Astrocyte (in vitro differentiated cells and primary cell): ENCODE measurements around the gene MEGF11. TPM values are rescaled to one million over a fixed set of nuclear protein-coding genes. Genes with fewer than 3 reads are reported as not detected.

Experiments used
- DNase-seq: peaks from one replicate; pipeline ENCODE4 v3.0.0-alpha.2; 2010; ENCODE audit warnings: low read depth
- FAIRE-seq: peaks from 2 replicates; lab custom pipeline; 2011; peaks lifted over from hg19 to GRCh38; lab: Jason Lieb, UNC
- H2AFZ ChIP-seq: 2 replicates; pipeline ENCODE4 v1.6.0; 2012; ENCODE audit warnings: low read depth, low read length, inconsistent platforms
- H3K27ac ChIP-seq: 2 replicates; pipeline ENCODE4 v1.5.1; 2011; ENCODE audit warnings: low read depth, low read length, inconsistent platforms
- H3K27me3 ChIP-seq: 2 replicates; pipeline ENCODE4 v1.6.0; 2011; ENCODE audit warnings: low read length, inconsistent platforms; ENCODE audit not compliant: insufficient read depth
- H3K36me3 ChIP-seq: 2 replicates; pipeline ENCODE4 v1.5.1; 2011; ENCODE audit warnings: low read length, inconsistent platforms; ENCODE audit not compliant: insufficient read depth
- H3K4me1 ChIP-seq: 2 replicates; pipeline ENCODE4 v1.5.1; 2011; ENCODE audit warnings: low read length, inconsistent platforms; ENCODE audit not compliant: insufficient read depth
- H3K4me2 ChIP-seq: 2 replicates; pipeline ENCODE4 v1.6.0; 2012; ENCODE audit warnings: low read length, inconsistent platforms
- H3K4me3 ChIP-seq: 2 replicates; pipeline ENCODE4 v1.5.1; 2011; ENCODE audit warnings: low read depth, mild to moderate bottlenecking, low read length, inconsistent platforms; ENCODE audit not compliant: insufficient read depth
- H3K79me2 ChIP-seq: 2 replicates; pipeline ENCODE4 v1.6.0; 2012; ENCODE audit warnings: mild to moderate bottlenecking, low read length, inconsistent platforms; ENCODE audit not compliant: insufficient read depth
- H3K9ac ChIP-seq: 2 replicates; pipeline ENCODE4 v1.6.0; 2012; ENCODE audit warnings: mild to moderate bottlenecking, low read length, inconsistent platforms
- H3K9me3 ChIP-seq: 2 replicates; pipeline ENCODE4 v1.5.1; 2012; ENCODE audit warnings: low read depth, mild to moderate bottlenecking, low read length, inconsistent platforms; ENCODE audit not compliant: insufficient read depth
- H4K20me1 ChIP-seq: 2 replicates; pipeline ENCODE4 v1.6.0; 2012; ENCODE audit warnings: low read length, inconsistent platforms; ENCODE audit not compliant: insufficient read depth
- H3K27ac Mint-ChIP-seq: one replicate; pipeline ENCODE4 v1.8.0; 2021; ENCODE audit warnings: mild to moderate bottlenecking, mixed read lengths; ENCODE audit not compliant: unreplicated experiment
- H3K27me3 Mint-ChIP-seq: one replicate; pipeline ENCODE4 v1.8.0; 2021; ENCODE audit warnings: low read depth, mixed read lengths; ENCODE audit not compliant: unreplicated experiment
- H3K36me3 Mint-ChIP-seq: one replicate; pipeline ENCODE4 v1.8.0; 2021; ENCODE audit warnings: low read depth, mixed read lengths; ENCODE audit not compliant: unreplicated experiment
- H3K4me1 Mint-ChIP-seq: one replicate; pipeline ENCODE4 v1.8.0; 2021; ENCODE audit warnings: low read depth, mixed read lengths; ENCODE audit not compliant: unreplicated experiment
- H3K4me3 Mint-ChIP-seq: one replicate; pipeline ENCODE4 v1.8.0; 2021; ENCODE audit warnings: mild to moderate bottlenecking, moderate library complexity, mixed read lengths; ENCODE audit not compliant: unreplicated experiment
- H3K9me3 Mint-ChIP-seq: one replicate; pipeline ENCODE4 v1.8.0; 2021; ENCODE audit warnings: mild to moderate bottlenecking, mixed read lengths; ENCODE audit not compliant: unreplicated experiment
- CTCF ChIP-seq: IDR thresholded peaks from 2 replicates; pipeline ENCODE4 v1.5.1; 2011; ENCODE audit warnings: low read depth, mild to moderate bottlenecking, inconsistent platforms, low read length, moderate library complexity; ENCODE audit not compliant: insufficient read depth
- EZH2 ChIP-seq: IDR thresholded peaks from 2 replicates; pipeline ENCODE4 v1.6.1; 2012; ENCODE audit warnings: mild to moderate bottlenecking, low read length, inconsistent platforms; ENCODE audit not compliant: insufficient read depth
- microRNA-seq: library from miRNA; unstranded; fragments of <30 nt; microRNA quantifications from one replicate; pipeline ENCODE4 v1.2.0, GENCODE V29; 2020
- total RNA-seq: library from RNA; stranded (reverse); gene quantifications from 2 replicates; pipeline ENCODE4 v1.2.1, GENCODE V29; 2021

The MEGF11 gene
- total RNA-seq, 1 donor from 2014 or later, result 0.16 TPM

- Histone ChIP-seq H3K4me3 (no peak overlapping the region), H3K27ac (no peak overlapping the region), H3K9me3 (no peaks in the 10 kb centered on the region), H3K36me3 (no peaks in the 10 kb centered on the region), H3K79me2 (no peaks in the 10 kb centered on the region), H3K4me2 (no peak overlapping the region), H3K4me1 (no peaks in the 10 kb centered on the region), H3K27me3 (no peaks in the 10 kb centered on the region), H3K9ac (no peak overlapping the region), H4K20me1 (no peaks in the 10 kb centered on the region), H2AFZ (no peak overlapping the region)
- TF ChIP-seq CTCF, result no peak
- TF ChIP-seq EZH2, result no peak
- no peaks in the 10 kb centered on the region for H3K36me3 Mint-ChIP-seq
- no peaks in the 10 kb centered on the region for H3K9me3 Mint-ChIP-seq
- no peak overlapping the region for H3K4me3 Mint-ChIP-seq
- H3K27me3 Mint-ChIP-seq, result no peaks in the 10 kb centered on the region
- DNase-seq, result no peak
- no peak overlapping the region for H3K27ac Mint-ChIP-seq
- no peak for FAIRE-seq
- H3K4me1 Mint-ChIP-seq, result no peaks in the 10 kb centered on the region
Measured at GRCh38 chr15:65847989-65848388, 405.6 kb downstream of the MEGF11 start.

- no peaks in the 10 kb centered on the region for H3K36me3 Mint-ChIP-seq
- H3K27me3 ChIP-seq, result no peaks in the 10 kb centered on the region
- no peak overlapping the region for H2AFZ ChIP-seq
- H3K27me3 Mint-ChIP-seq, result no peaks in the 10 kb centered on the region
- TF ChIP-seq EZH2 (no peak), CTCF (no peak)
- H3K9ac ChIP-seq, result no peak overlapping the region
- no peaks in the 10 kb centered on the region for H3K4me1 Mint-ChIP-seq
- no peaks in the 10 kb centered on the region for H3K79me2 ChIP-seq
- no peak overlapping the region for H3K27ac Mint-ChIP-seq
- no peaks in the 10 kb centered on the region for H3K4me1 ChIP-seq
- H3K9me3 Mint-ChIP-seq, result no peaks in the 10 kb centered on the region
- FAIRE-seq, result no peak
- no peak overlapping the region for H3K4me3 ChIP-seq
- H3K4me3 Mint-ChIP-seq, result no peak overlapping the region
- H3K9me3 ChIP-seq, result no peaks in the 10 kb centered on the region
- H3K36me3 ChIP-seq, result no peaks in the 10 kb centered on the region
- no peak for DNase-seq
- no peaks in the 10 kb centered on the region for H4K20me1 ChIP-seq
- no peak overlapping the region for H3K4me2 ChIP-seq
- no peak overlapping the region for H3K27ac ChIP-seq
Measured at GRCh38 chr15:65845826-65846519, 407.6 kb downstream of the MEGF11 start.

Small RNA genes within 50 kb of the gene (microRNA-seq; reads per million reads assigned to microRNA genes)
- not detected for gene MIR4311

Other genes with a start within 250 kb of the MEGF11 start
- gene DIS3L, start 39.8 kb upstream of the MEGF11 start, total RNA-seq, result 6.9 and 8.1 TPM in 2 replicates
- gene TIPIN, start 102.9 kb upstream of the MEGF11 start, total RNA-seq, result 3.9 and 5.6 TPM in 2 replicates
- gene MAP2K1, start 133.2 kb upstream of the MEGF11 start, total RNA-seq, result 62.4 and 66.5 TPM in 2 replicates
- gene SNAPC5, start 244.0 kb upstream of the MEGF11 start, total RNA-seq, result 11.5 and 12.7 TPM in 2 replicates